ENCODE measurements around the gene GLUD1. TPM values are rescaled to one million over a fixed set of nuclear protein-coding genes. Genes with fewer than 3 reads are reported as not detected.
"Not testable (repeated sequence)": the region's sequence is repeated elsewhere in the genome, so short reads cannot be mapped to it uniquely, and the experiment has no call there.

GLUD1 gene
- total RNA-seq, 4 donors from 2014 or later, result 155 to 214 (median 155) TPM

DNA sequence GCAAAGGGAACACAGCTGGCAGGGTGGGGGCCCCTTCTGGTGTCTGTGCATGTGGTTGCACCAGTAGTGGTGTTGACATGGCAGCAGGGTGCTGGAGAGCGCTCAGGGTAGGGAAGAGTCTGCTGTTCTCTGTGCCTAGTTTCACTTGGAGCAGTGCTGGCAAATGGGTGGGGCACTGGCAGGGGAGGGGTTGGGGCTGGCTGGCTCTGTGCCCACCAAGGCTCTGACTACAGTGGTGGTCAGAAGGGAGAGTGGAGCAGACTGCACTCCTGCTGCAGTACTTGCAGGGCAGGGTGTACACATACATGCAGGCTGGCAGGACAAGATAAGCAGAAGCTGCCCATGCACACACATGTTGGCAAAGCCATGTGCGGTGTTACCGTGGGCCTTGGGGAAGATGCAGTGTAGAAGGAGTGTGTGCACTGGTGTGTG, 56.3 kb downstream of the GLUD1 start:
- Histone ChIP-seq H3K9me3 (no peaks in the 10 kb centered on the region), H3K27me3 (no peaks in the 10 kb centered on the region), H3K4me1 (no peaks in the 10 kb centered on the region), H3K27ac (no peak overlapping the region), H3K4me3 (no peak overlapping the region), H3K36me3 (peaks cover 0 to under 1% of the 10 kb centered on the region in 2 donors)
- WGBS, 2 donors (ENCODE audit: low coverage in 1 of 2), result 100% methylated on average over 1 of the region's 3 CpGs
- no peak for ATAC-seq
- TF ChIP-seq POLR2A (IDR thresholded peaks at IDR 0.05) (no peak), EP300 (IDR thresholded peaks at IDR 0.05) (no peak), POLR2AphosphoS5 (IDR thresholded peaks at IDR 0.05) (no peak), CTCF (IDR thresholded peaks at IDR 0.05) (no peak)

DNA sequence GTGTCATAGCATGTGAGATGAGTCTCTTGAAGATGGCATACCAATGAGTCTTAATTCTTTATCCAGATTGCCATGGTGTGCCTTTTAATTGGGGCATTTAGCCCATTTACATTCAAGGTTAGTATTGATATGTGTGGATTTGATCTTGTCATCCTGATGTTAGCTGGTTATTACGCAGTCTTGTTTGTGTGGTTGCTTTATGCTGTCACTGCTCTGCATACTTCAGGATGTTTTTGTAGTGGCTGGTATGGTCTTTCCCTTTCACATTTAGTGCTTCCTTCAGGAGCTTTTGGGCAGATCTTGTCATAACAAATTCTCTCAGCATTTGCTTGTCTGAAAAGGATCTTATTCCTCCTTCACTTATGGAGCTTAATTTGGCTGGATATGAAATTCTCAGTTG, 58.0 kb downstream of the GLUD1 start:
- 100% methylated on average over 1 of the region's 1 CpG for WGBS, 2 donors (ENCODE audit: low coverage in 1 of 2)
- ATAC-seq, result no peak
- TF ChIP-seq CTCF (IDR thresholded peaks at IDR 0.05) (no peak), POLR2A (IDR thresholded peaks at IDR 0.05) (no peak), EP300 (IDR thresholded peaks at IDR 0.05) (no peak), POLR2AphosphoS5 (IDR thresholded peaks at IDR 0.05) (no peak)
- Histone ChIP-seq H3K36me3 (no peaks in the 10 kb centered on the region), H3K27me3 (no peaks in the 10 kb centered on the region), H3K27ac (no peak overlapping the region), H3K4me1 (no peaks in the 10 kb centered on the region), H3K4me3 (no peak overlapping the region), H3K9me3 (peaks cover 0 to under 1% (median 0%) of the 10 kb centered on the region in 3 donors)

DNA sequence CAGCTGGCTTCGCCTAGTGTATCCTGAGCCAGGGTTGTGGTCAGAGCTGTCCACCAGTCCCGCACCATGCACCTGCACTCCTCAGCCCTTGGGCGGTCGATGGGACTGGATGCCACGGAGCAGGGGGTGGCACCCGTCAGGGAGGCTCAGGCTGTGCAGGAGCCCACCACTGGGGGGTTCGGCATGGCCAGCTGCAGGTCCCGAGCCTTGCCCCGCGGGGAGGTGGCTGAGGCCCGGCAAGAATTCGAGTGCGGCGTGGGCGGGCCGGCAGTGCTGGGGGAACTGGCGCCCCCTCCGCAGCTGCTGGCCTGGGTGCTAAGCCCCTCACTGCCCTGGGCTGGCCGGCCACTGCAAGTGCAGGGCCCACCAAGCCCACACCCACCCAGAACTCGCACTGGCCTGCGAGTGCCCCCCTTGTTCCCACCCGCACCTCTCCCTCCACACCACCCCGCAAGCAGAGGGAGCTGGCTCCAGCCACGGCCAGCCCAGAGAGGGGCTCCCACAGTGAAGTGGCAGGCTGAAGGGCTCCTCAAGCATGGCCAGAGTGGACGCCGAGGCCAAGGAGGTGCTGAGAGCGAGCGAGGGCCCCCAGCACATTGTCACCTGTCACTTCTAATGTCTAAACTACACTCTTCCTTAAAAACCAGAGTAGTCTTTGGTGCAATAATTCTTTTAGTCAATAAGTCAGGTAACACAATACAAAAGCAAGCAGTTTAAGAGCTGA, 63.6 kb downstream of the GLUD1 start:
- 100% methylated on average over 1 of the region's 28 CpGs; no CpG with 5 or more reads in 1 of the 2 donors for WGBS, 2 donors (ENCODE audit: low coverage in 1 of 2)
- Histone ChIP-seq H3K4me3 (no peak overlapping the region), H3K27ac (no peak overlapping the region), H3K27me3 (no peaks in the 10 kb centered on the region), H3K4me1 (no peaks in the 10 kb centered on the region), H3K9me3 (peaks cover 0 to 10% (median 0%) of the 10 kb centered on the region in 3 donors), H3K36me3 (no peaks in the 10 kb centered on the region)
- TF ChIP-seq EP300 (IDR thresholded peaks at IDR 0.05), result no peak
- TF ChIP-seq POLR2AphosphoS5 (IDR thresholded peaks at IDR 0.05), result no peak
- no peak for TF ChIP-seq CTCF (IDR thresholded peaks at IDR 0.05)
- TF ChIP-seq POLR2A (IDR thresholded peaks at IDR 0.05), result no peak
- ATAC-seq, result no peak

DNA sequence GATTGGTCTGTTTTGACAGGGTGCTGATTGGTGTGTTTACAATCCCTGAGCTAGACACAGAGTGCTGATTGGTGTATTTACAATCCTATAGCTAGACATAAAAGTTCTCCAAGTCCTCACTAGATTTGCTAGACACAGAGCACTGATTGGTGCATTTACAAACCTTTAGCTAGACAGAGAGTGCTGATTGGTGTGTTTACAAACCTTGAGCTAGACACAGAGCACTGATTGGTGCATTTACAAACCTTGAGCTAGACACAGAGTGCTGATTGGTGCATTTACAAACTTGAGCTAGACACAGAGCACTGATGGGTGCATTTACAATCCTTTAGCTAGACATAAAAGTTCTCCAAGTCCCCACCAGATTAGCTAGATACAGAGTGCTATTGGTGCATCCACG, 64.2 kb downstream of the GLUD1 start:
- not testable (repeated sequence) for H3K36me3 ChIP-seq, H3K4me1 ChIP-seq, H3K27me3 ChIP-seq, H3K9me3 ChIP-seq, H3K27ac ChIP-seq, H3K4me3 ChIP-seq, ATAC-seq
- 100% methylated on average over 1 of the region's 1 CpG; no CpG with 5 or more reads in 1 of the 2 donors for WGBS, 2 donors (ENCODE audit: low coverage in 1 of 2)

GRCh38 chr10:87026747-87027508, 67.7 kb downstream of the GLUD1 start:
- WGBS, 2 donors (ENCODE audit: low coverage in 1 of 2), result 80 to 86% methylated on average over 1 to 8 of the region's 17 CpGs

DNA sequence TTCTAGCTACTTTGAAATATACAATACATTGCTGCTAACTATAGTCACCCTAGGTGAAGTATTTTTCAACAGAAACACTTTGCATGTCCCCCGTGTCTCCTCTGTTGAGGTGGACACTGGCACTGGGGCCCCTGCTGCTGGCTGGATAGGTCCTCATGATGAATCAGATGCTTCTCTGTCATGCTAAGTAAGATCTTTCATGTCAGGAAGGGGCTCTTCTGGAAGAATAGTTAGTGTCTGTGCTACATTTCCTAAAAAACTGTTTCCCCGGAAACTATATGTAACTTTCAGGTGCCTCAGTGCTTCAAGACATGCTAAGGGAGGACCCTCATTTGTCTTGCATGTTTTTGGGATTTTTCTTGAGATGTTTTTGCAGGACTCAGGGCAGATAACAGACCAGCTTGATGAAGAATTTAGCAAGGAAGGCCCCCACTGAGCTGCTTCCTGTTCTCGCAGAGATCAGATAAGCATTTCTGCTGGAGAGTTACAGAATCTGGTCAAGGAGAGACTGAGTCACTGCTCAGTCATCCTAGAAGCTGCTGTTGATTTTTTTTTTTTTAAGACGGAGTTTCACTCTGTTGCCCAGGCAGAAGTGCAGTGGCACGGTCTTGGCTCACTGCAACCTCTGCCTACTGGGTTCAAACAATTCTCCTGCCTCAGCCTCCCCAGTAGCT, 69.2 kb downstream of the GLUD1 start:
- H3K4me1 ChIP-seq, H3K4me3 ChIP-seq, H3K9me3 ChIP-seq, H3K36me3 ChIP-seq, H3K27ac ChIP-seq, ATAC-seq, H3K27me3 ChIP-seq: not testable (repeated sequence)
- WGBS, 2 donors (ENCODE audit: low coverage in 1 of 2), result 34 to 71% methylated on average over 3 to 5 of the region's 5 CpGs

More at GRCh38 chr10:87026747-87027508, 67.7 kb downstream of the GLUD1 start:
- not testable (repeated sequence) for H3K4me3 ChIP-seq, H3K4me1 ChIP-seq, H3K27ac ChIP-seq, H3K36me3 ChIP-seq, H3K27me3 ChIP-seq, ATAC-seq, H3K9me3 ChIP-seq

DNA sequence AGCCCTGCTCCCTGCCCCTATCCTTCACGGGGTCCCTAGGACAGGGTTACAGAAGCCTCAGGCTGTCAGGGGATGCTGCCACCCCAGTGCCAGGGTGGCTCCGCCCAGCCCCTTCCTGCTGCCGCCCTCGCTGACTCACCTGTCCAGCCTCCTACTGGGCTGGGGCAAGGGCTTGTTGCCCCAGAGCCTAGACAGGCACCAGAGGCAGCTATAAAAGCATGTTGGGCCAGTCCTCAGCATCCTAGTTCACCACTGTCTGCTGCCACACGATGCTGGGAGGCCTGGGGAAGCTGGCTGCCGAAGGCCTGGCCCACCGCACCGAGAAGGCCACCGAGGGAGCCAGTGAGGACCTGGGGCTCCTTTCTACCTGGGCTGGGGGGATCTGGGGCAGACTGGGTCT, 74.6 kb downstream of the GLUD1 start, which contains the start of gene FAM25A:
FAM25A (plus strand) TSS at position 239 of the 400 bp plus-strand sequence; CDS start at position 270, 31 bp downstream.
- WGBS, 2 donors (ENCODE audit: low coverage in 1 of 2), result 83% methylated on average over 2 of the region's 9 CpGs; no CpG with 5 or more reads in 1 of the 2 donors
- ATAC-seq, H3K9me3 ChIP-seq, H3K4me1 ChIP-seq, H3K27me3 ChIP-seq, H3K36me3 ChIP-seq, H3K27ac ChIP-seq, H3K4me3 ChIP-seq: not testable (repeated sequence)

- no CpG with 5 or more reads among the region's 1 CpG for WGBS, 2 donors (ENCODE audit: low coverage in 1 of 2)
- not testable (repeated sequence) for H3K4me1 ChIP-seq, H3K27ac ChIP-seq, H3K27me3 ChIP-seq, H3K9me3 ChIP-seq, ATAC-seq, H3K4me3 ChIP-seq, H3K36me3 ChIP-seq
Measured at GRCh38 chr10:87019504-87019903, 75.1 kb downstream of the GLUD1 start.

GRCh38 chr10:87019066-87019465, 75.6 kb downstream of the GLUD1 start:
- H3K4me1 ChIP-seq, H3K36me3 ChIP-seq, ATAC-seq, H3K27ac ChIP-seq, H3K4me3 ChIP-seq, H3K27me3 ChIP-seq, H3K9me3 ChIP-seq: not testable (repeated sequence)
- WGBS, 2 donors (ENCODE audit: low coverage in 1 of 2), result no CpG with 5 or more reads among the region's 6 CpGs
